ENCODE results near the gene DTX1. TPM values are rescaled to one million over a fixed set of nuclear protein-coding genes. Genes with fewer than 3 reads are reported as not detected.

The DTX1 gene
- total RNA-seq, 1 donor from 2014 or later = 4.6 TPM

GRCh38 chr12:113088971-113089756 is 32.6 kb downstream of the DTX1 start:
- no peak overlapping the region for H3K4me2 ChIP-seq (ENCODE audit: low read length)
- H3K4me3 ChIP-seq (ENCODE audit: insufficient read depth, low read depth, low read length) = no peak overlapping the region
- no peak for FAIRE-seq
- H3K27ac ChIP-seq (ENCODE audit: low read depth, low read length) = no peak overlapping the region
- Mint-ChIP-seq H3K36me3 (ENCODE audit: low read depth, unreplicated experiment) (peaks cover 4% of the 10 kb centered on the region), H3K9me3 (ENCODE audit: unreplicated experiment) (peaks cover 4% of the 10 kb centered on the region), H3K4me1 (ENCODE audit: low read depth, unreplicated experiment) (peaks cover 16% of the 10 kb centered on the region), H3K27ac (ENCODE audit: unreplicated experiment) (no peak overlapping the region), H3K4me3 (ENCODE audit: unreplicated experiment) (no peak overlapping the region), H3K27me3 (ENCODE audit: low read depth, unreplicated experiment) (peaks cover 62% of the 10 kb centered on the region)
- peaks cover 15% of the 10 kb centered on the region for H3K27me3 ChIP-seq (ENCODE audit: insufficient read depth, low read length)
- H3K9ac ChIP-seq (ENCODE audit: low read length) = no peak overlapping the region
- H3K36me3 ChIP-seq (ENCODE audit: insufficient read depth, low read length) = no peaks in the 10 kb centered on the region
- H3K79me2 ChIP-seq (ENCODE audit: insufficient read depth, low read length) = no peaks in the 10 kb centered on the region
- TF ChIP-seq, protein P1, sequence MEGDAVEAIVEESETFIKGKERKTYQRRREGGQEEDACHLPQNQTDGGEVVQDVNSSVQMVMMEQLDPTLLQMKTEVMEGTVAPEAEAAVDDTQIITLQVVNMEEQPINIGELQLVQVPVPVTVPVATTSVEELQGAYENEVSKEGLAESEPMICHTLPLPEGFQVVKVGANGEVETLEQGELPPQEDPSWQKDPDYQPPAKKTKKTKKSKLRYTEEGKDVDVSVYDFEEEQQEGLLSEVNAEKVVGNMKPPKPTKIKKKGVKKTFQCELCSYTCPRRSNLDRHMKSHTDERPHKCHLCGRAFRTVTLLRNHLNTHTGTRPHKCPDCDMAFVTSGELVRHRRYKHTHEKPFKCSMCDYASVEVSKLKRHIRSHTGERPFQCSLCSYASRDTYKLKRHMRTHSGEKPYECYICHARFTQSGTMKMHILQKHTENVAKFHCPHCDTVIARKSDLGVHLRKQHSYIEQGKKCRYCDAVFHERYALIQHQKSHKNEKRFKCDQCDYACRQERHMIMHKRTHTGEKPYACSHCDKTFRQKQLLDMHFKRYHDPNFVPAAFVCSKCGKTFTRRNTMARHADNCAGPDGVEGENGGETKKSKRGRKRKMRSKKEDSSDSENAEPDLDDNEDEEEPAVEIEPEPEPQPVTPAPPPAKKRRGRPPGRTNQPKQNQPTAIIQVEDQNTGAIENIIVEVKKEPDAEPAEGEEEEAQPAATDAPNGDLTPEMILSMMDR (IDR thresholded peaks at IDR 0.05; ENCODE audit: insufficient read depth, low read depth, low read length) = no peak
- no peak for TF ChIP-seq EZH2 (IDR thresholded peaks at IDR 0.05; ENCODE audit: insufficient read depth, low read length)
- DNase-seq (ENCODE audit: low read depth) = no peak
- no peaks in the 10 kb centered on the region for H4K20me1 ChIP-seq (ENCODE audit: insufficient read depth, low read length)
- no peak overlapping the region for H2AFZ ChIP-seq (ENCODE audit: low read depth, low read length)
- H3K4me1 ChIP-seq (ENCODE audit: insufficient read depth, low read length) = no peaks in the 10 kb centered on the region
- H3K9me3 ChIP-seq (ENCODE audit: insufficient read depth, low read depth, low read length) = no peaks in the 10 kb centered on the region

DNA sequence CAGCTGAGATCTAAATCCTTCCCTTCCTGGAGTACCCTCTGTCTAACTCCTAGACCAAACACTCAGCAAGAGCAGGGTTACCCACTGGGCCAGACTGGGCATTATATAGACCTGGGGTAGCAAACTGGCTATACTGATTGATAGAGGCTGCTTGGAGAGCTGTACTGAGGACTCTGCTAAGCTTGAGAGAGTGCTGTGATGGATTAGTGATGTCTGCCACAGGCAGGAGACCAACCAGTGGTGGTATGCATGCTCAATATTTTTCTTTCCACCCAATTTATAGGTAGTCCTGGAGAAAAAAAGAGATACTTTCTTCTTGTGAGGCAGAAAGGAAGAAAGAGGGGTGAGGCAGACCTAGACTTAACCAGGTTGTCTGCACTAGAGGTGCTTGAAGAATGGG is 33.3 kb downstream of the DTX1 start:
- Histone ChIP-seq H3K4me1 (ENCODE audit: insufficient read depth, low read length) (no peaks in the 10 kb centered on the region), H3K27ac (ENCODE audit: low read depth, low read length) (no peak overlapping the region), H4K20me1 (ENCODE audit: insufficient read depth, low read length) (no peaks in the 10 kb centered on the region), H3K4me2 (ENCODE audit: low read length) (no peak overlapping the region), H3K27me3 (ENCODE audit: insufficient read depth, low read length) (peaks cover 15% of the 10 kb centered on the region), H3K36me3 (ENCODE audit: insufficient read depth, low read length) (no peaks in the 10 kb centered on the region), H3K9me3 (ENCODE audit: insufficient read depth, low read depth, low read length) (no peaks in the 10 kb centered on the region), H3K79me2 (ENCODE audit: insufficient read depth, low read length) (no peaks in the 10 kb centered on the region), H2AFZ (ENCODE audit: low read depth, low read length) (no peak overlapping the region), H3K9ac (ENCODE audit: low read length) (no peak overlapping the region), H3K4me3 (ENCODE audit: insufficient read depth, low read depth, low read length) (no peak overlapping the region)
- H3K27me3 Mint-ChIP-seq (ENCODE audit: low read depth, unreplicated experiment) = peaks cover 59% of the 10 kb centered on the region
- no peak overlapping the region for H3K27ac Mint-ChIP-seq (ENCODE audit: unreplicated experiment)
- no peak for DNase-seq (ENCODE audit: low read depth)
- H3K4me1 Mint-ChIP-seq (ENCODE audit: low read depth, unreplicated experiment) = peaks cover 16% of the 10 kb centered on the region
- peaks cover 4% of the 10 kb centered on the region for H3K9me3 Mint-ChIP-seq (ENCODE audit: unreplicated experiment)
- H3K4me3 Mint-ChIP-seq (ENCODE audit: unreplicated experiment) = no peak overlapping the region
- H3K36me3 Mint-ChIP-seq (ENCODE audit: low read depth, unreplicated experiment) = peaks cover 4% of the 10 kb centered on the region
- TF ChIP-seq EZH2 (IDR thresholded peaks at IDR 0.05; ENCODE audit: insufficient read depth, low read length) = no peak
- TF ChIP-seq, protein P1 (IDR thresholded peaks at IDR 0.05; ENCODE audit: insufficient read depth, low read depth, low read length) = no peak
- FAIRE-seq = no peak

DNA sequence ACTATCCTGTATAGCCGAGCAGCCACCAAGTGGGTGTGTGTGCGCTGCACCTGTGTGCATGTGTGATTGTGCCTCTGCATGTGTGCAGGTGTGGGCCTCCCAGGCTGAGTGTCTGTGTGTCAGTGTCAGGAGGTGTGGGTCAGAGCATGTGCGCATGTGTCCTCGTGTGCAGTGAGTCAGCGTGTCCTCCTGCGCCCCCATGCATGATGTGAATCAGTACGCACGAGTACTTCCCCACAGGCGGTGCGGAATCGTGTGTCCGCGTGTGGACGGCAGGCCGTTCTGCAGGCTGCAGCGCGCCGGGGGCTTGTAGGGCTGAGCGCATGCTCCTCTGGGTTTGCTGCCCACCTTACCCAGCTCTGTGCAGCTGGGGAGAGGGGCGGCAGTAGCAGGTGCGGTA is 34.2 kb downstream of the DTX1 start:
- Histone ChIP-seq H3K4me3 (ENCODE audit: insufficient read depth, low read depth, low read length) (no peak overlapping the region), H3K9me3 (ENCODE audit: insufficient read depth, low read depth, low read length) (no peaks in the 10 kb centered on the region), H3K79me2 (ENCODE audit: insufficient read depth, low read length) (no peaks in the 10 kb centered on the region), H2AFZ (ENCODE audit: low read depth, low read length) (no peak overlapping the region), H3K36me3 (ENCODE audit: insufficient read depth, low read length) (no peaks in the 10 kb centered on the region), H3K4me2 (ENCODE audit: low read length) (no peak overlapping the region), H3K9ac (ENCODE audit: low read length) (no peak overlapping the region), H3K27me3 (ENCODE audit: insufficient read depth, low read length) (peaks cover 15% of the 10 kb centered on the region), H4K20me1 (ENCODE audit: insufficient read depth, low read length) (no peaks in the 10 kb centered on the region), H3K27ac (ENCODE audit: low read depth, low read length) (no peak overlapping the region), H3K4me1 (ENCODE audit: insufficient read depth, low read length) (no peaks in the 10 kb centered on the region)
- DNase-seq (ENCODE audit: low read depth) (no peak), FAIRE-seq (no peak)
- Mint-ChIP-seq H3K36me3 (ENCODE audit: low read depth, unreplicated experiment) (peaks cover 8% of the 10 kb centered on the region), H3K27me3 (ENCODE audit: low read depth, unreplicated experiment) (peaks cover 63% of the 10 kb centered on the region), H3K9me3 (ENCODE audit: unreplicated experiment) (peaks cover 4% of the 10 kb centered on the region), H3K4me1 (ENCODE audit: low read depth, unreplicated experiment) (peaks cover 16% of the 10 kb centered on the region), H3K4me3 (ENCODE audit: unreplicated experiment) (no peak overlapping the region), H3K27ac (ENCODE audit: unreplicated experiment) (no peak overlapping the region)
- TF ChIP-seq EZH2 (IDR thresholded peaks at IDR 0.05; ENCODE audit: insufficient read depth, low read length) = no peak
- TF ChIP-seq, protein P1 (IDR thresholded peaks at IDR 0.05; ENCODE audit: insufficient read depth, low read depth, low read length) = no peak
